Measurements from ENCODE around the gene EYA3.

DNA sequence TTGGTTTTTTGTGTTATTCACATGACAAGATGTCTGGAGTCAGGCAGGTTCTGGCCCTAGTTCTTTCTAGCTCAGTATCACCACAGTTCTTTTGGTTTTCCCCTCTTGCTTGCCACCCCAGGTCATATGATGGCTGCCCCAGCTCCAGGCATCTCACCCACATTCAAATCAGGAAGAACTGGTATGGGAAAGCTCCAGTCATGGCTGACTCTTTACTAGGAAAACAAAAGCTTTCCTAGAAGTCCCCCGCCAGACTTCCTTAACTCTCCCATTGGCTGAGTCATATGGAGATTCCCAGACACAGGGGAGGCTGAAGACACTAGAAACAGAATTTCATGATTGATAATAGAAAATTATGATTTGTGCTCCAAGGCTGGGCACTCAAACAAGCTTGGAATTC lies 22.1 kb upstream of the EYA3 start:
- TF ChIP-seq, protein P1, sequence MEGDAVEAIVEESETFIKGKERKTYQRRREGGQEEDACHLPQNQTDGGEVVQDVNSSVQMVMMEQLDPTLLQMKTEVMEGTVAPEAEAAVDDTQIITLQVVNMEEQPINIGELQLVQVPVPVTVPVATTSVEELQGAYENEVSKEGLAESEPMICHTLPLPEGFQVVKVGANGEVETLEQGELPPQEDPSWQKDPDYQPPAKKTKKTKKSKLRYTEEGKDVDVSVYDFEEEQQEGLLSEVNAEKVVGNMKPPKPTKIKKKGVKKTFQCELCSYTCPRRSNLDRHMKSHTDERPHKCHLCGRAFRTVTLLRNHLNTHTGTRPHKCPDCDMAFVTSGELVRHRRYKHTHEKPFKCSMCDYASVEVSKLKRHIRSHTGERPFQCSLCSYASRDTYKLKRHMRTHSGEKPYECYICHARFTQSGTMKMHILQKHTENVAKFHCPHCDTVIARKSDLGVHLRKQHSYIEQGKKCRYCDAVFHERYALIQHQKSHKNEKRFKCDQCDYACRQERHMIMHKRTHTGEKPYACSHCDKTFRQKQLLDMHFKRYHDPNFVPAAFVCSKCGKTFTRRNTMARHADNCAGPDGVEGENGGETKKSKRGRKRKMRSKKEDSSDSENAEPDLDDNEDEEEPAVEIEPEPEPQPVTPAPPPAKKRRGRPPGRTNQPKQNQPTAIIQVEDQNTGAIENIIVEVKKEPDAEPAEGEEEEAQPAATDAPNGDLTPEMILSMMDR (IDR thresholded peaks at IDR 0.05) = no peak
- TF ChIP-seq POLR2A (IDR thresholded peaks at IDR 0.05) = no peak
